Suppressor macrophage treated with lipopolysaccharide for 4 hours (primary cell): ENCODE measurements around the gene CENPP.

Experiments
- DNase-seq: peaks from one replicate; pipeline ENCODE4 v3.0.0-alpha.2; 2020

The CENPP gene

DNA sequence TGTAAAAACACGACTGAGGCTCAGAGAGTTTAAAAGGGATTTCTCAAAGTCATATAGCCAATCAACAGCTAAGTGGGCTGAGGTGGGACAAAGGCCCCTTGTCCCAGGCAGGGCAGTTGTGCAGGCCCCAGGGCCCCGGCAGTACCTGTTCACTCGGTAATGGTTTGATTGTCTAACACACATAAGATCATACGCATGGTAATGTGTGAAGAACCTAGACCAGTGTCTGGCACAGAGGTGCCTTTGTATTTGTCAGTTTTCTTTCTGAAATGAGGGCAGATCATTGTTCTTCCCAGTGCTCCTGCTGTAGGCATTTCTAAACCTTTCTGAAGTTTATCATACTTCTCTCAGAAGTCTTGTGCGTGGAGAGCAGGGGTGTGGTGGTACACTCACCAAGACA lies 277.3 kb downstream of the CENPP start:
- no peak for DNase-seq

- no peak for DNase-seq
Measured at GRCh38 chr9:92603990-92604389, 278.2 kb downstream of the CENPP start.

- no peak for DNase-seq
Measured at GRCh38 chr9:92605224-92605623, 279.5 kb downstream of the CENPP start.

GRCh38 chr9:92607088-92607487 lies 281.3 kb downstream of the CENPP start:
- peak; percentile 41 for DNase-seq

GRCh38 chr9:92607773-92608172 lies 282.0 kb downstream of the CENPP start:
- no peak for DNase-seq

GRCh38 chr9:92608241-92608908 lies 282.6 kb downstream of the CENPP start:
- DNase-seq: no peak

GRCh38 chr9:92608909-92609445 lies 283.2 kb downstream of the CENPP start:
- no peak for DNase-seq

DNA sequence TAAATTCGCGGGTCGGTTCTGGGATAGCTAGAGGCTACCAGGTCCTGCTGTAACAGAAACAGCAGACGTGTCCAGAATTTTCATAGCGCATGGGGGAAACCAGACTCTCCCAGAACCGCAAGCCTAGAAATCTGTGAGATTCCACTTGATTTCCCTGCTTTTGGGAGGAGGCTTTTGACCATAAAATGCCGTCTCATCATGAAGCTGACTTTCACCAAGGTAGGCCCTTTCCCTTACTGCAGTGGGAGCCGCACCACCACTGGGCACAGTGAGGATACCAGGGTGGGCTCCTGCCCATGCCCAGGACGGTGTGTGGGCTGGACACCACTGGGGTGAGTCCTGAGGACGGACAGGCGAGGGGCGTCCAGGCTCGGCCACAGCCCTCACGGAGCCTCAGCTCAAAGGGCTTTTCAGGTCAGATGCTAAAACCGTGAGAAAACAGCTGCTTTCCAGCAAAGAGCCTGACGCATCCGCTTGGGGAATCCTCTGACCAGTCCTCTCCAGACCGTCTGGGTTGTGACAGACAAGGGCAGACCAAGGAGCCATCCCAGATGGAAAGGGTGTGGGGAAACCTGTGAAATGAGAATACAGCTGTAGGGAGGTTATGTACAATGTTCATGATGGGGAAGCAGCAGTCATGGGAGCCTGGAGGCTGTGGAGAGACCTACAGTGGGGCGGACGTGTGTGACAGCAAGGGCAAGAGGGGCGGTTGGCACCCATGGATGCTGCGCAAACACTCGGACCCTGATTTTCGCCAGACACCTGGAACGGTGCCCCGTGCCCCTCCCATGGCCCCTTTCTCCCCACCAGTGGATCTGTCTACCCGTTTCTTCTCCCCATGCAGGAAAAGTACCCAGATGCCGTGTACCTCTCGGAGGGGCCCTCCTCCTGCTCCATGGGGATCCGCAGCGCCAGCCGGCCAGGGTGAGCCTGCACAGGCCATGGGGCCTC lies 285.0 kb downstream of the CENPP start:
- DNase-seq: no peak

GRCh38 chr9:92611621-92612285 lies 286.0 kb downstream of the CENPP start:
- DNase-seq: no peak

DNA sequence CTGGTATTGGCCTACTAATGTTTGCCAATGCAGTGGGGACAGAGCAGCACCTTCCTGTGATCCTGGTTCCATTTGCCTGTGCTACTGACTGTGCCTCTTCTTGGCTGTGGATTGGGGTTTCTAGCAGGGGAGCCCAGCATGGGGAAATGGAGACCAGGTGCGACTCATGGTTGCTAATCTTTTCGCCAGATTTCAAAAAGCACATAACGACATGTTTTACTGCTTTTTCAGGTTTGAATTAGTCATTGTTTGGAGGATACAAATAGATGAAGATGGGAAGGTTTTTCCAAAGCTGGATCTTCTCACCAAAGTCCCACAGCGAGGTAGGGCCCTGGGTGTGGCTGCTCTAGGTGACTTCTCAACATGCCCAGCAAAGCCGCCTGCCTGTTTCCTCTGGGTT lies 286.5 kb downstream of the CENPP start:
- DNase-seq: no peak

- no peak for DNase-seq
Measured at GRCh38 chr9:92612816-92613215, 287.1 kb downstream of the CENPP start.

GRCh38 chr9:92613268-92614122 lies 287.7 kb downstream of the CENPP start:
- no peak for DNase-seq

GRCh38 chr9:92614123-92614510 lies 288.4 kb downstream of the CENPP start:
- DNase-seq: no peak

- DNase-seq: no peak
Measured at GRCh38 chr9:92614763-92615461, 289.2 kb downstream of the CENPP start.

- no peak for DNase-seq
Measured at GRCh38 chr9:92615790-92616189, 290.0 kb downstream of the CENPP start.

- no peak for DNase-seq
Measured at GRCh38 chr9:92616199-92616641, 290.5 kb downstream of the CENPP start.

GRCh38 chr9:92616655-92617111 lies 290.9 kb downstream of the CENPP start:
- no peak for DNase-seq

- no peak for DNase-seq
Measured at GRCh38 chr9:92617195-92617813, 291.6 kb downstream of the CENPP start.

- no peak for DNase-seq
Measured at GRCh38 chr9:92617951-92618510, 292.3 kb downstream of the CENPP start.

- DNase-seq: no peak
Measured at GRCh38 chr9:92618633-92619225, 293.0 kb downstream of the CENPP start.
